ENCODE data around the gene RNF103.

- TF ChIP-seq EP300 (IDR thresholded peaks at IDR 0.05) = no peak
- no peak for TF ChIP-seq POLR2A (IDR thresholded peaks at IDR 0.05)
These were observed 67.2 kb downstream of the RNF103 start for GRCh38 chr2:86556508-86556907.

Measured in ovary (tissue), 1 donor.